ENCODE results near the gene SUCLG1. TPM values are rescaled to one million over a fixed set of nuclear protein-coding genes. Genes with fewer than 3 reads are reported as not detected.

Gene SUCLG1
- polyA plus RNA-seq, 2 of the 4 experiments (the other 2 are of a cell fraction): 90.0 to 144 TPM

- H3K4me2 ChIP-seq: no peak overlapping the region
- no peak overlapping the region for H3K27ac ChIP-seq
- no peaks in the 10 kb centered on the region for H3K9me3 ChIP-seq
- no peak overlapping the region for H3K4me3 ChIP-seq
- TF ChIP-seq HMGXB4 (CRISPR knock-in tag; IDR thresholded peaks at IDR 0.05; ENCODE audit: borderline replicate concordance): no peak
- ATAC-seq (no peak), DNase-seq (ENCODE audit: low read depth in 1 of 2, low spot score in 1 of 2) (no peak), FAIRE-seq (no peak)
- WGBS (ENCODE audit: missing lambda C conversion rate): 93% methylated on average over 2 of the region's 2 CpGs
- peaks cover 11% of the 10 kb centered on the region; the same call in 2 of the 3 replicates for H3K4me1 ChIP-seq
- ChIA-PET CTCF (interaction anchor here (0.6 to 1.5 kb wide), 2 partner anchors 10 to 11 kb away, joined by 3 to 4 read pairs; no protein-coding TSS in a partner anchor), POLR2A (no interaction called here)
Measured at GRCh38 chr2:84454581-84454980, 4.5 kb downstream of the SUCLG1 start.

GRCh38 chr2:84452624-84453023, 6.5 kb downstream of the SUCLG1 start:
- FAIRE-seq: no peak

GRCh38 chr2:84451579-84451978, 7.5 kb downstream of the SUCLG1 start:
- ATAC-seq: no peak
- Histone ChIP-seq H3K27ac (no peak overlapping the region), H3K4me1 (no peaks in the 10 kb centered on the region), H3K9me3 (no peaks in the 10 kb centered on the region), H3K4me2 (no peak overlapping the region), H3K4me3 (no peak overlapping the region)
- TF ChIP-seq CHD2 (IDR thresholded peaks at IDR 0.05; ENCODE audit: low read length, partially characterized antibody): no peak
- no peak for TF ChIP-seq POLR2A (IDR thresholded peaks at IDR 0.05; ENCODE audit: low read length)
- no peak for TF ChIP-seq TP53 (CRISPR knock-in tag; IDR thresholded peaks at IDR 0.05)
- TF ChIP-seq GATA3 (IDR thresholded peaks at IDR 0.05; ENCODE audit: borderline replicate concordance): no peak
- POLR2A ChIA-PET: no interaction called here
- 88% methylated on average over 2 of the region's 2 CpGs for WGBS (ENCODE audit: missing lambda C conversion rate)
- peak; percentile 28 for FAIRE-seq
- DNase-seq (ENCODE audit: low read depth in 1 of 2, low spot score in 1 of 2): no peak
- CTCF ChIA-PET: interaction anchor here (0.8 to 1.0 kb wide), 2 partner anchors 28 to 29 kb away, joined by 3 read pairs; no protein-coding TSS in a partner anchor

More at GRCh38 chr2:84452624-84453023, 6.5 kb downstream of the SUCLG1 start:
- WGBS (ENCODE audit: missing lambda C conversion rate): 96% methylated on average over 3 of the region's 3 CpGs
- DNase-seq (ENCODE audit: low read depth in 1 of 2, low spot score in 1 of 2): no peak
- ATAC-seq: no peak
- Histone ChIP-seq H3K9me3 (no peaks in the 10 kb centered on the region), H3K27ac (no peak overlapping the region), H3K4me3 (no peak overlapping the region), H3K4me2 (no peak overlapping the region), H3K4me1 (peaks cover 5% of the 10 kb centered on the region; the same call in 2 of the 3 replicates)
- ChIA-PET POLR2A (no interaction called here), CTCF (interaction anchor here (1.3 kb wide), 1 partner anchor 473 kb away, joined by 5 read pairs; no protein-coding TSS in a partner anchor)
- TF ChIP-seq ESRRA (IDR thresholded peaks at IDR 0.05; ENCODE audit: borderline replicate concordance, low read length) (no peak), HMGXB4 (CRISPR knock-in tag; IDR thresholded peaks at IDR 0.05; ENCODE audit: borderline replicate concordance) (no peak), FOXS1 (CRISPR knock-in tag; IDR thresholded peaks at IDR 0.05) (no peak), FOSL2 (IDR thresholded peaks at IDR 0.05) (no peak), FOSL2 (CRISPR knock-in tag; IDR thresholded peaks at IDR 0.05) (no peak), CBX8 (IDR thresholded peaks at IDR 0.05) (no peak), JUN (IDR thresholded peaks at IDR 0.05) (no peak), CTCF (IDR thresholded peaks at IDR 0.05) (no peak), JUNB (IDR thresholded peaks at IDR 0.05) (no peak), ZC3H11A (IDR thresholded peaks at IDR 0.05) (no peak), MAZ (IDR thresholded peaks at IDR 0.05; ENCODE audit: borderline replicate concordance, low read depth, low read length) (no peak), RCOR1 (IDR thresholded peaks at IDR 0.05; ENCODE audit: low read depth, low read length) (no peak), HEYL (CRISPR knock-in tag; IDR thresholded peaks at IDR 0.05) (no peak)
